GM10847 (cell line): Measurements from ENCODE around the gene PLXNA1.

Experiments used
- POLR2A ChIP-seq: IDR thresholded peaks from 2 replicates; pipeline ENCODE4 v1.6.1; 2011; ENCODE audit not compliant: insufficient read length; ENCODE audit errors: extremely low read depth

The PLXNA1 gene

DNA sequence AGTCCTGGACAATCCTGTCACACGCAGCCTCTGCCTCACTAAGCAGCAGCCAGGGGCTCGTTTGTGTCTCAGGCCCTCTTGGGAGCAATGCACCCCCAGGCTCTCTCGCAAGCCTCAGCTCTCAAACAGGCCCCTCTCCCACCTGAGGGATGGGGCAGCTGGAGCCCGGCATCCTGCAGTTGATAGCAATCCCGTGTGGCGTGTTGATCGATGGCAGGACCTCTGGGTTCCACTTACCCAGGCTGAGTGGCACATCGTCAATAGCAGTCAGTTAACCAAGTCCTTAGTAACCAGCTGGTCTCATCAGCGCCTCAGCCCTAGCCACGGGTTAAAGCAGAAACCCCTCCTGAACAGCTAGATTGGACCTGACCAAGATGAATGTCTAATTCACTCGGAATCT, 36.5 kb upstream of the PLXNA1 start:
- no peak for TF ChIP-seq POLR2A

DNA sequence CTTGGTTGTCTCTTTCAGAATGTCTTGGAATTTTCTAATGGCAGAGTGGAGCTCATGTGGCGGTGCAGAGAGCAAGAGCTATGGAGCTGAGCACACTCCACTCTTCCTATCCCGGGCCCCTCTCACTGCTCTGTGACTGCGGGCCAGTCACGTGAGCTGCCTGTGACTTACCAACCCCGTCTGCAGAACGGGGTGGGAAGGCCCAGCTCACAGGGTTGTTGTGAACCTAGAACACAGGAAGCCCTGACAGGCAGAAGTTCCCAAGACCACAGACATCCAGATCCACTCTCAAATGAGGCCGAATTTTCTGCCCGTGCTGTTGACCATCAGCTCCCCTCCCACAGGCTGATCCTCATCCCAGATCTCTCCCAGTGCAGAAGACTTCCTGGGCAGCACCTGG, 35.5 kb upstream of the PLXNA1 start:
- TF ChIP-seq POLR2A: no peak

DNA sequence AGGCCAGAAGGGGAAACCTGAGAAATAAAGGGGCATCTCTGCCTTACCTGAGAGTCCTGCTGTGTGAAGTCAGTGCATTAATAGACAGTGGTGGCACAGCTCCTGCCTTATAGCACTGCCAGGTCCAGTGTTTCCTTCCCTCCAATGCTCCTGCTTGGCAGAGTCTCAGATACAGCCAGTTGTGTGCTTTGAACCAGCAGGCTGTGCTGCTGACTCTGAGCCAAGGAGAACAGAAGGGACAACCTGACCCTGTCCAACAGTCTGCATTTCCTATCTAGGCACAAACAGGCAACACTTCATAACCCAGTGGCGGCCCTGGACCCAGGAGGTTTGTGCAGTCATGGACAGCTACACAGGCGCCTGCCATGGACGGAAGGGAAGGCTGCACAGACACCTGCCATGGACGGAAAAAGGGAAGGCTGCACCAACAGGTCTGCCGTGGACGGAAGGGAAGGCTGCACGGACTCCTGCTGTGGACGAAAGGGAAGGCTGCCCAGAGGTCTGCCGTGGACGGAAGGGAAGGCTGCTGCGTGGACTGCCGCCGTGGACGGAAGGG, 33.9 kb upstream of the PLXNA1 start:
- no peak for TF ChIP-seq POLR2A

DNA sequence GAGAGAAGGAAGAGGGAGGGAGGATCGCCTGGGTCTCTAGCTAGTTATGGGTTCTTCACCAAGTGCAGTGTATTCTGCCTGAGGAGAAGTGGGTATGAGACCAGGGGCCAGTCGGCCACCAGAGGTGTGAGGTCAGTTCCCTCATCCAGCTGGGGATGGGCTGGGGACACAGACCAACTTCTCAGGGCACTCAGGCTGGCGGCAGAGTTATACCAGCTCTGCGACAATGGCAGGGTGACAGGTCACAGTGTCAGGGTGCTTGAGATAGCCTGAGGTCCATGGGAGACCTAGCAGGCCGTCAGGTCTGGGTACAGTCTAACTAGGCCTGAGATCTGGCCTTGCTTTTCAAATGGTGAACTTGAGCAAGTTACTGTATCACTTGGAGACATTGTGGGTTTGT, 31.4 kb upstream of the PLXNA1 start:
- TF ChIP-seq POLR2A: no peak

DNA sequence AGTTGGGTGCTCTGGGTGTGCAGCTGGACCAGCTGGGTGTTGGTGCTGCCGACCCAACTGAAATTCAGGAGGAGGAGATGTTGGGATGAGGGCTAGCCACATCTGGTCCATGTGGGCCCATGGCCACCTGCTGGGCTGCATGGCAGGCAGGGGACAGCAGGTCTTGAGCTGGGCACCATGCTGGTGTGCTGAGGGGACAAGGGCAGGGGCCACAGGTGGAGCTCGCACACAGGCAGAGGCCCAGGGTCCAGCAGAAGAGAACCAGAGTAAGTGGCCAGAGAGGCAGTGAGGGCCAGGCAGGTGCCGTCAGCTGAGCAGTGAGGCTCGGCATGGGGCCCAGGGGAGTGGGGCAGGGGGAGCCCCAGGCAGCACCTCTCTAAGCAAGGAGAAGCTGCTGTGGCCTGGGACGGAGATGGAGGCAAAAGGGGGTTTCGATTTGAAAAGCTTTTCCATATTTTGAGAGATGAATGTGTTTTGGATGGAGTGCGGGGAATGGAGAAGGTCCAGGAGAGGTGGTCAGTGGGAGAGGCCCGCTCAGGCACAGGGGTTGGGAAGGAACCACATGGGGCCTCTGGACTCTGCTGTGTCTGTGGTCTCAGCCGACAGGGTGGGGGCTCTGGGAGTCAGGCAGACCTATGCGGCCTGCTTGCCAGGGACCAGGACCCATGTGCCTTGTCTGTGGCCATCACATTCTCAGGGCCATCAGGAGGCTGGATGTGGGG, 30.5 kb upstream of the PLXNA1 start:
- no peak for TF ChIP-seq POLR2A

DNA sequence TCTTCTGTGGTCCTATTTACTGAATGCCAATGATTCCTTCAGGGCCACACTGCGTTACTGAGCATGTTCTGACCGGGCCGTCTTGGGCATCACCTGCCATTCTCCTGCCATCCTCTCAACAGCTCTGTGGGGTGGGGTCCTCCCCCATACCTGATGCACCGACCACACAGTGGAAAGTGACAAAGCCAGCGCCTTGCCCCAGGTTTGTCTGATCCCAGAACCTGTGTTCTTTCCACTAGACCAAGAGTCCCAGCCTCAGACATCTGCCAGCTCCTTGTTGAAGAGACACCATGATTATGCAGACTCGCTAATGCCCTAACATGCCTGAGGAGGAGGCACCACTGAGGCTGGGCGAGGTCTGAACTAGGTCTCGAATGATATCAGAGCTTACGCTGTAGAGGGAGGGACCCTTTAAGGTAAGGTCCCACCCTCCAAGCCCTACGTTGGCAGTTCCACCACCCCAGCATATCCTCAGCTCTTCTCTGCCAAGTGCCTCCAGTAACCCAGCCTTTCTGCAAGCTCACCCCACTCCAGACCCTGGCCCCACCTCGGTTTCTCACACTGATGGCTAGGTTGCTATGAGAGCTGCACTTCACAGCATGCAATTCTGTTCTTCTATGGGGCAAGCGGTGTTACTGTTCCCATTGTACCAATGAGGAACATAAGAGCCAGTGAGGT, 29.8 kb upstream of the PLXNA1 start:
- no peak for TF ChIP-seq POLR2A

DNA sequence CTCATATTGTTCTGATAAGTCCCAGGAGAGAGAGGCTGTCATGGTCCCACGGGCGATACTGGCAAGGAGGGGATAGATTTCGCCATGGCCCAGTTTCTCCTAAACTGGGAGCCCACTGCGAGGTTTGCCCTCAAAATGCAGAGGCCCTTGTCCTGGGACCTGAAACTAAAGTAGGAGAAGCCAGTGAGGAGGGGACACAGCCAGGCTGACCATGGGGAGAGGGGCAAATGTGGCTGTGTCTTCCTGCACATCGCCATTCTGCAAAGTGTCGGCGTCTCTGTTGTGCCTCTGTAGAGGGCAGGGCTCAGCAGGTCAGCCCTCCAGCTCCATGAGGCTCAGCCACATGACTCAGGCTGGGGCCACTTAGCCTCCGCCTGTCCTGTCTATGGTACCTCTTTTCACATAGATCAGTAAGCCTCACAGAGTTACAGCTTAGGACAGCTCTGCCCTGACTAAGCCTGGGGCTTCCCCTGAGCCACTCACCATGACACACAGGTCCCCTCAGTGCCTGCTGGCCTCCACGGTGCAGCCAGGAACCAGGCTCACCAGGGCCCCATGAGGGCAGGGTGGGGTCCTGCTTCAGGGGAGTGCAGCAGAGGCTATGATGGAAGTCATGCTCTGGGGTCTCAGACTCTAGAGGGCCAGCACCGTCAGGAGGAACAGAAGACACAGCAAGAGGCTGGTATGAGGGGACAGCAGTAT, 28.6 kb upstream of the PLXNA1 start:
- TF ChIP-seq POLR2A: no peak

DNA sequence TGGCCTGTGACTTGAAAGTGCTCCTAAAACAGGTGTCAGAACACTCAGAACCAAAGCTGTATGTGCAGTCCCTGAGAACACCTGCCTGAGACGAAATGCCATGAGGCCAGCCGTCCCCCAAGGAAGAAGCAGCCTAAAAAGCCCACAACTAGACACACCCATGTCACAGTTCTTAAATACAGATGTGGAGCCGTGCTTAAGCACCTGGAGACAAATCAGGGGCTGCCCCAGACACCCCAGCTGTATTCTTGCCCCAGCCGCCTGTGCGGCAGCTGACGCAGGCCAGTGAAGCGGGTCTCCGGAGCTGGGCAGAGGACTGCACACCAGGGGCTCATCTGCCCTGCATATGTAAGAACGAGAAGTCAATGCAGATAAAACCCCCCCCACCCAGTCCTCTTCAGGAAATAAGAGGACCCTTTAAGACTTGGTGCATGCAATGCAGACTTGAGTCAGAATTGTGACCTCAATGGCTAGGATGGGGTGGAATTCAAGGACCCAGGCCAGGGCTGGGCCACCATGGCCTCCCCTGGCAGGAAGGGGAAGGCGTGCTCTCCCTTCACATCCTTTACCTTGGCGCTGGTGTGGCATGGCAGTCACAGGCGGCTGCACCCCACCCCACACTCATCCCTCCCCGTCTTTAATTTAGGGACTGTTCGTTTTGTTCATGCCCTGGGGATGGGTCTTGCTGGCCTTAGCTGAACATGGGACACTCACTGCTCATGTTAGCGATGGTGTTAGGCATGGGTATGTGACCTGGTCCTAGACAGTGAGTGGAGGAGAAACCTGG, 27.7 kb upstream of the PLXNA1 start:
- TF ChIP-seq POLR2A: no peak

DNA sequence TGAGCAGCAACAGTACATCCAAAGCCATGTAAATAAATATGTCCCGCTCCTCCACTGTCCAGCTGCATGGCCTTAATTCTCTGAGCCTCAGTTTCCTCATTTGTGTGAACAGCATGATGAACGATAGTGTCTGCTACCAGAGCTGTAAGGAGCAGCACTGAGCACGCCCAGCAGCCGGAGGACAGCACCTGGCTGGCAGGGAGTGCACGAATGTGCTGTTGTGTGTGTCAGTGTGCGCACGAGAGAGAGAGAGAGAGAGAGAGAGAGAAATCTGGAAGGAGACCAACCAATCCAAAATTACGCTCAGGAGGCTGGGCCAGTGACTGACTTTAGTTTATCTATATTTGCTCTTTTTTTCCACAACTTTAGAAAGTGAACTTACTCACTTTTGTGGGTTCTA, 26.6 kb upstream of the PLXNA1 start:
- no peak for TF ChIP-seq POLR2A

DNA sequence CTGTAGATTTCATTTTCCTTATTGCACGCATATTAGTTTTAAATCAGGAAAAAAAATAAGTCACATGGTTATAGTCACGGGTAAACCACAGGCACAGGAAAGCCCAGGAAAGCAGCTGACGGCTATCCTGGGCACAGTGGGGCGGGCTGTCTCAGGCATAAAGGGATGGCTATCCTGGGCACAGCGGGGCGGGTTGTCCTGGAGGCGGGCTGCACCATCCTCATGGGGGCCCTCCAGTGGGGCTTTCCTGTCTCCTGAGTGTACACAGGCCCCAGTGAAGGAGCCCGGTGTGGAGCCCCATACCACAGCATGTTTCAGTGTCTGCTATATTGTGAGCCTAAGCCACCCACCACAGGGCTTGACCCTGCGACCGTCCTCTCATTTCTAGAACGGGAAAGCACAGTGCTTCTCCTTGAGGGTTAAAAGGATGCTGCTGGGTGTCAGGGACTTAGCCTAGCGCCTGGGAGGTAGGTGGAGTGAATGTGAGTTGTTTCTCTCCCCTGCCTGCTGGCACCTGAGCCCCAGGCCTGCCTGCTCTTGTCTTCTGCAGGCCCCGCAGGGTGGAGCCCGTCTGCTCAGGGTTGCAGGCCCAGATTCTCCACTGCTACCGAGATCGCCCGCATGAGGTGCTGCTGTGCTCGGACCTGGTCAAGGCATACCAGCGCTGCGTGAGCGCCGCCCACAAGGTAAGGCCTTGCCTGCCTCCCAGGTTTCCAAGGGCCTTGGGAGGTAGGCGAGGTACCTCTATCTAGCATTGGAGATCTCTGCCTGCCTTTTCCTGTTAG, 25.9 kb upstream of the PLXNA1 start:
- TF ChIP-seq POLR2A: no peak

DNA sequence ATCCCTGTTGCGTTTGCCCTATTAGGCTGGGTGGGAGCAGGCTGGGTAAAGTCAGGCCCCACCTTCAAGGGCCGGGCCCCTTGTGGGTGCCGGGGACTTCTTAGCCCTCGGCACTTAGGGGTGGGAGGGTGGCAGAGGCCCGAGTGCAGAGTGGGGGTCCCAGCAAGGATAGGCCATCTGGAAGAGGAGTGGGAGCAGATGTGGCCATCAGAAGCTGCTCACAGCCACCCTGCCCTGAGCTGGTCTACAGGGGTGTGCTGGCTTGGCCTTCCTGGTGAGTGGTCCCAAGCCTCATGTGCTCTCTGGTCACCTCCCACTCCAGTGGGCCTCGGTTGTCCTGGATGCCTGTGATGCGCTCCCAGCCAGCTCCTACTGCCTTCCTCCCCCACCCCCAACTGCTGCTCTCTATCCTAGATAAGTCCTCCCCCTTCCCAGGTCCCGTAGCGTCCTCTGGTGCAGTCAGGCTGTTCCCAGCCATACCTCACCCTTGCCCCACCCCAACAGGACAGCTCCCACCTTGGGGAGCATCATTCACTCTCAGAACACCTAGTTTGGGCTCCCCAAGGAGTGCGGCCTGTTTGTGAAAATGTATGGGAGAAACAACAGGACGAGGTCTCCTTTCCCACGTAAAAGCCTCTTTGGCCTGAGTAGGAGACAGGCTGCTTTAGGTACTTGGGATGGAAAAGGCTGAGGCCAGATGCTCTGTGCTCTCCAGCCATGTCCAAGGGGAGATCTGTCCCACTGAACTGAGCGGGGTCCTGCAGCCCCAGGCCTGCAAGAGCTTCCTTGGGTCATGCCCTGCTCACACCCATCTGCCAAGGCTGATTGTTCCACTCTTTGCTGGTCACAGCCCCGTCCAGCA, 24.9 kb upstream of the PLXNA1 start:
- TF ChIP-seq POLR2A: no peak

DNA sequence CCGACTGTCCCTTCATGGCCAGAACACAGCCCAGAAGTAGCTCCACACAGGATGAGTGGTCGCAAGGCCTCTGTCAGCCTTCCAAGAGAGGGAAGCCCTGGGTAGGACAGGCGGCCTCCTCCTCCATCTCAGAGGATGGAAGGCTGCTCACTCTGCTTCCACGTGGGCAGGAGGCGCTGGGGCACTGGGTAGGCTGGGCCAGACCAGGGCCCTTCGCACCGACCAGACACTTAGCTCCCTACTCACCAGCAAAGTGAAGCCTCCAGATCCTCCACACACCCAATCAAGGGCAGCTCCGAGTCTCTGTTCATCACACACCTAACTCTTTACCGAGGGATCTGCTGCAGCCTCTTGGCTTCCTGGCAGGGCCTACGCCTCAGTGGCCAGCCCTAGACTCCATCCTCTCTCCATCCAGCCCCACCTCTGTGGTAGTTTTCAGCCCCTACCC, 24.3 kb upstream of the PLXNA1 start:
- TF ChIP-seq POLR2A: no peak

DNA sequence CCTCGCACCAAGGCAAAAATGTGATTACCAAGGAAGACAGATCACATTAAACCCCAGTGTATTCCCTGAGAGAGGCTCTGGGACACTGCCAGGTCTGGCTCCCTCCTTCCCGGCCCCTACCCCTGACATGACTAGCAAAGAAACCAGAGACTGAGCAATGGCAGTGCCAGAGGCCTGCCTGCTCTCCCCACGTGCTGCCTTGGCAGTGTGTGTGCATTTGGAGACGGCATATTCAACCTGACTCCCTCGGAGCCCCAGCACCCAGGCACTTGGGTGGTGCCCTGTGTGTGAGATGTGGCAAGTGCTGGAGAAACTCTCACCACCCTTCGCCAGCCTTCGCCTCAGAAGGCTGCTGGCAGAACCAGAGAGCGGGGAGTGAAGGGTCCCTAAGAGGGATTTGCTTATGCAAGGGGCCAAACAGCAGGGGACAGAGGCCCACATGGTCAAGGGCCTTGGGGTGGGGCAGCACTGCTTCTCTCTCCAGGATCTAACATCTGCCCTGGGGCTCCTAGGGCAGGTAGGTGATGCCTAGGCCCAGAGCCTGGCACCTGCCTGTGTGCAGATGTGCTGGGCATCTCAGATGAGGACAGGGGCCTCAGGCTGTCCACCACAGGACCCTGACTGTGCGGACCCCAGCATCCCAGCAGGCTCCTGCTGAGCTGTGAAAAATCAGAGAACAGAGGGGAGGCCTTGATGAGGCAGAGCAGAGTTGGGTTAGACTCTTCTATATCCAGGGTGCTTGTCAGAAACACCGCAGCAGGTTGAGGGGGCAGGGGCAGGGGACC, 23.6 kb upstream of the PLXNA1 start:
- TF ChIP-seq POLR2A: no peak
